Activated B cell treated with CpG ODN at 0.5 μM for 24 hours (primary cell): ENCODE results near the gene SLC66A2. TPM values are rescaled to one million over a fixed set of nuclear protein-coding genes. Genes with fewer than 3 reads are reported as not detected.
A peak's percentile ranks its signal among the peaks of the same experiment; 100 is the strongest.

Experiments
- ATAC-seq: fragments of 200-7000 bp; cut with Tn5 transposase; one replicate; pipeline ENCODE4 v1.10.0; 2021; ENCODE audit warnings: low read depth, mild to moderate bottlenecking, moderate library complexity
- CTCF ChIA-PET: fragments of 350-600 bp; sonication (Branson Sonifier 250); formaldehyde crosslinking; loops from one replicate; lab custom pipeline; 2021; ENCODE audit warnings: antibody characterized with exemption; lab: Charles Lee
- POLR2A ChIA-PET: fragments of 350-600 bp; sonication (Branson Sonifier 250); formaldehyde crosslinking; loops from one replicate; lab custom pipeline; 2021; ENCODE audit warnings: antibody characterized with exemption; lab: Charles Lee
- DNase-seq: peaks from one replicate; pipeline ENCODE4 v3.0.0; 2022
- H3K27ac Mint-ChIP-seq: one replicate; pipeline ENCODE4 v1.8.0; 2020; ENCODE audit warnings: mixed read lengths
- H3K27me3 Mint-ChIP-seq: one replicate; pipeline ENCODE4 v1.8.0; 2021; ENCODE audit warnings: mixed read lengths
- H3K36me3 Mint-ChIP-seq: one replicate; pipeline ENCODE4 v1.8.0; 2021; ENCODE audit warnings: low read depth, mixed read lengths
- H3K4me1 Mint-ChIP-seq: one replicate; pipeline ENCODE4 v1.8.0; 2021; ENCODE audit warnings: mixed read lengths
- H3K4me3 Mint-ChIP-seq: one replicate; pipeline ENCODE4 v1.8.0; 2020; ENCODE audit warnings: mild to moderate bottlenecking, mixed read lengths
- H3K9me3 Mint-ChIP-seq: one replicate; pipeline ENCODE4 v1.8.0; 2020; ENCODE audit warnings: mixed read lengths
- intact Hi-C: fragments of 100-400 bp; cut with micrococcal nuclease; formaldehyde crosslinking; loops from one replicate; pipeline ENCODE4 v1.15.1; 2024
- total RNA-seq: library from RNA; stranded (reverse); gene quantifications from 2 replicates; pipeline ENCODE4 v1.2.3, GENCODE V29; 2022
- TF ChIP-seq, protein P1 (sequence below): fragments of 200-600 bp; IDR thresholded peaks from one replicate; pipeline ENCODE4 v1.8.0; 2022; ENCODE audit warnings: antibody characterized with exemption, mild to moderate bottlenecking

SLC66A2 gene
- total RNA-seq, 1 donor from 2014 or later, result 36.4 TPM

DNA sequence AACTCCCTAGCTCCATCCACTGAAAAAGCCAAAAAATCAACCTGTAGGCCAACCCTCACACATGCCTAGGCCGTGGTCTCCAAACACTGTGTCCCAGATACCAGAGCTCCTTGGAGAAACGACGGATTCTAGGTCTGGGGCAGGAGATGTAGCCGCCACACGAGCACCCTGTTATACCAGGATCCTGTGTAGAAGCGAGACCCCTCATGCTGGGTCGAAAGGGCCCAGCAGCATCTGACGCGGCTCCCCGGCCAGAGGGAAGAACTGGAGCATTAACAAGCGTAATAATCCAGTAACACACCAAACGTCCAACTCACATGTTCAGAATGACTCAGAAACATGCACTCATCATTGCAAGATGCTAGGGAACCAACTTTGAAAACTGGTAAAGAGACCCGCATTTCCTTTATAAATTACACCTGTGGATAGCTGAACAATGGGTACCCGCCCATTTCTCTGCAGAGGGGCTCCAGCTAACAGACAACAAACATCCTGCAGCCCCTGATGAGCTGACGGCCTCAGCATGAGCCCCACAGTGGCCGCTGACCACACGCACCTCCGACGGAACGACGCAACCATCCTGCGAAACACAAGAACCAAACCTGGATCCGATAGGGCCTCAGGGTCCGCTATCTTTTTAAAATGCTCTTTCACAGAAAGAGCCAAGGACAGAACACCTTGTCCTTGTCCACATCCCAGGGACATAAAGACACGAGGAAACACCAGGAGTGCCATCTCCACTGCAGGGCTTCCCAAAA lies 14.2 kb downstream of the SLC66A2 start:
- H3K27me3 Mint-ChIP-seq, result no peaks in the 10 kb centered on the region
- ATAC-seq (no peak), DNase-seq (no peak)
- H3K4me1 Mint-ChIP-seq, result peaks cover 2% of the 10 kb centered on the region
- peaks cover 98% of the 10 kb centered on the region for H3K36me3 Mint-ChIP-seq
- H3K4me3 Mint-ChIP-seq, result no peak overlapping the region
- TF ChIP-seq, protein P1, sequence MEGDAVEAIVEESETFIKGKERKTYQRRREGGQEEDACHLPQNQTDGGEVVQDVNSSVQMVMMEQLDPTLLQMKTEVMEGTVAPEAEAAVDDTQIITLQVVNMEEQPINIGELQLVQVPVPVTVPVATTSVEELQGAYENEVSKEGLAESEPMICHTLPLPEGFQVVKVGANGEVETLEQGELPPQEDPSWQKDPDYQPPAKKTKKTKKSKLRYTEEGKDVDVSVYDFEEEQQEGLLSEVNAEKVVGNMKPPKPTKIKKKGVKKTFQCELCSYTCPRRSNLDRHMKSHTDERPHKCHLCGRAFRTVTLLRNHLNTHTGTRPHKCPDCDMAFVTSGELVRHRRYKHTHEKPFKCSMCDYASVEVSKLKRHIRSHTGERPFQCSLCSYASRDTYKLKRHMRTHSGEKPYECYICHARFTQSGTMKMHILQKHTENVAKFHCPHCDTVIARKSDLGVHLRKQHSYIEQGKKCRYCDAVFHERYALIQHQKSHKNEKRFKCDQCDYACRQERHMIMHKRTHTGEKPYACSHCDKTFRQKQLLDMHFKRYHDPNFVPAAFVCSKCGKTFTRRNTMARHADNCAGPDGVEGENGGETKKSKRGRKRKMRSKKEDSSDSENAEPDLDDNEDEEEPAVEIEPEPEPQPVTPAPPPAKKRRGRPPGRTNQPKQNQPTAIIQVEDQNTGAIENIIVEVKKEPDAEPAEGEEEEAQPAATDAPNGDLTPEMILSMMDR, result no peak
- POLR2A ChIA-PET, result no interaction called here
- intact Hi-C loops, result no loop called here
- CTCF ChIA-PET, result no interaction called here
- H3K9me3 Mint-ChIP-seq, result peaks cover 26% of the 10 kb centered on the region
- H3K27ac Mint-ChIP-seq, result no peak overlapping the region

DNA sequence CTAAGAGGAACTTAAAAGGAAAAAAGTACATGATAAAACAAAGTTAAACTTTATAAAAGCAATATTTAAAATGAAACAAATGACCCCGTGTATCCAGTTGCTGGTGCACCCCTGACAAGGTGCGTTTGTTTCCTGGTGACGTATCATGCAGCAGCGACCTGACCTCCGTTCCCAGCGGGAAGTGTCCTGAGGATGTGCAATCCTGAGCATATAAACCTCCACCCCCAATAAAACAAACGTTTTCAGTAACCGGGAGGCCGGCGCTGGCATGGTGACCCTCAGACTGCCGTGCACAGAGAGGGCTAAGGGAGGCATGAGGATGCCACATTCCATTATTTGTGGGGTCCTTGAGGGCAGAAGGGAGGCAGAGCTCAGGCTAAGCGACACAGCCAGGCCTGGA lies 14.8 kb downstream of the SLC66A2 start:
- Mint-ChIP-seq H3K4me3 (no peak overlapping the region), H3K36me3 (peaks cover 96% of the 10 kb centered on the region), H3K9me3 (peaks cover 29% of the 10 kb centered on the region), H3K27me3 (no peaks in the 10 kb centered on the region), H3K27ac (no peak overlapping the region), H3K4me1 (peaks cover 2% of the 10 kb centered on the region)
- ATAC-seq, result no peak
- intact Hi-C loops, result no loop called here
- peak; percentile 4 for DNase-seq
- CTCF ChIA-PET, result no interaction called here
- POLR2A ChIA-PET, result no interaction called here
- TF ChIP-seq, protein P1, result no peak

DNA sequence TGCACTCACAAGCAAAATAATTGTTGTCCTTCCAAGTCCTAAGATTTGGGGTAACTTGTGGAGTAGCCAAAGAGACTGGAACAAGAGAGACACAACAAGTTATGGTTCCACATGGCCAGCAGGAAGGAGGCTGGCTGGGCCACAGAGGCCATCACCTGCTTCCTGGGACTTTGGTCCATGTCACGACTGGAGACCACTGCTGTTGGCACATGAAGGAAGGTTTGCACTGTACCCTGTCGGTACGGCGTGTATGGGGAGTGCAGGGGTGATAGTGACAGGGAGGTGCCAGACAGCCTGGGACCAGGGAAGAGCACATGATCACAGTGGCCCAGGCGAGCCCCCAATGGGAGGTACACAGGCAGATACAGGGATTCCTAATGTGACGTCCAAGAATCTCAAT lies 15.5 kb downstream of the SLC66A2 start:
- POLR2A ChIA-PET, result no interaction called here
- Mint-ChIP-seq H3K9me3 (peaks cover 34% of the 10 kb centered on the region), H3K27me3 (no peaks in the 10 kb centered on the region), H3K36me3 (peaks cover 96% of the 10 kb centered on the region), H3K4me3 (no peak overlapping the region), H3K27ac (no peak overlapping the region), H3K4me1 (peaks cover 2% of the 10 kb centered on the region)
- ATAC-seq (no peak), DNase-seq (no peak)
- CTCF ChIA-PET, result no interaction called here
- TF ChIP-seq, protein P1, result no peak
- intact Hi-C loops, result no loop called here

DNA sequence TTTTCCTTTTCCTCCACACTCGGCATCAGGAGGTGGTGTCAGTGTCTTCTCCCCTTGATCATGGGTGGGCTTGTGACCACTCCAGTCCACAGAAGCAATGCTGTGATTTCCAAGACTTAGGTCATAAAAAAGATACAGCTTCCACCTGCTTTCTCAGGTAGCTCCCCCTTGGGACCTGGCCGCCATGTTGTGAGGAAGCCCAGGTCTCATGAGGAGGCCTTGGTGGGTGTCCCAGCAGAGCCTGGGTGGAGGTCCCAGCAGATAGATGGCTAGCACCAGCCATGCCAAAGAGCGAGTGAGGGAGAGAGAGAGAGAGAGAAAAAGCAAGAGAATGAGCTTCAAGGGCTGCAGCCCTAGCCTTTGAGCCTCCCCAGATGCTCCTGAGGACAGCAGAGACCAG lies 16.0 kb downstream of the SLC66A2 start:
- ChIA-PET CTCF (no interaction called here), POLR2A (no interaction called here)
- intact Hi-C loops, result no loop called here
- TF ChIP-seq, protein P1, result no peak
- Mint-ChIP-seq H3K4me3 (no peak overlapping the region), H3K27ac (no peak overlapping the region), H3K4me1 (peaks cover 2% of the 10 kb centered on the region), H3K36me3 (peaks cover 94% of the 10 kb centered on the region), H3K27me3 (no peaks in the 10 kb centered on the region), H3K9me3 (peaks cover 34% of the 10 kb centered on the region)
- DNase-seq (no peak), ATAC-seq (no peak)

DNA sequence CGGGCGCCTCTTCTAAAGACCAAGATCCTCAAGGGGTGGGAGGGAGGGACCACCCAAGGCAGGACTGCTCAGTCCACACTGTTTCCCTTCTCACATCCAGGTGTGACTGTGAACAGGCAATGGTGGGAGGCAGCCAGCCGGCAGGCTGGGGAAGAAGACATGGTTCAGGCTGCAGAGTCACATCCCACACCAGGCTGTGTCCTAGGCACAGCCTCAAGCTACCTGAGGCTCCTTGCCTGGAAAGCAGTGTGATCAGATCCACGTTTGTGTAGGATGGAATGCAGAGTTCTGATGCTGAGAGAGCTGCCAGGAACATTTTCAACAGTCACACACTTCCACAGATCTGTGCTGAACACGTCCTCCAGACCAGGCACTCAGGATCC lies 16.4 kb downstream of the SLC66A2 start:
- Mint-ChIP-seq H3K27ac (no peak overlapping the region), H3K36me3 (peaks cover 92% of the 10 kb centered on the region), H3K4me3 (no peak overlapping the region), H3K27me3 (no peaks in the 10 kb centered on the region), H3K9me3 (peaks cover 34% of the 10 kb centered on the region), H3K4me1 (peaks cover 2% of the 10 kb centered on the region)
- intact Hi-C loops, result no loop called here
- no peak for ATAC-seq
- ChIA-PET POLR2A (no interaction called here), CTCF (no interaction called here)
- DNase-seq, result no peak
- TF ChIP-seq, protein P1, result no peak
